Kidney (tissue), 14 donors: ENCODE measurements around the gene CDH12. TPM values are rescaled to one million over a fixed set of nuclear protein-coding genes. Genes with fewer than 3 reads are reported as not detected.

Experiments
- DNase-seq, 5 donors: peaks; one replicate each; pipeline ENCODE4 v3.0.0-alpha.2; 2013 to 2020
- FAIRE-seq: peaks from 2 replicates; lab custom pipeline; 2012; peaks lifted over from hg19 to GRCh38; lab: Jason Lieb, UNC
- H3K27ac ChIP-seq, 2 donors: one replicate each; pipeline ENCODE4 v1.7.0; 2013; ENCODE audit warnings: low read depth in 2 of 2, low read length in 2 of 2, inconsistent platforms in 1 of 2
- H3K27me3 ChIP-seq: one replicate; pipeline ENCODE4 v1.7.1; 2013; ENCODE audit warnings: low read length, inconsistent platforms; ENCODE audit not compliant: control insufficient read depth, insufficient read depth
- H3K36me3 ChIP-seq, 3 donors: one replicate each; pipeline versions ENCODE4 v1.7.0 to v1.7.1; 2013; ENCODE audit warnings: low read length in 3 of 3, control low read depth in 1 of 3, inconsistent platforms in 1 of 3; ENCODE audit not compliant: insufficient read depth in 3 of 3, control insufficient read depth in 2 of 3
- H3K4me1 ChIP-seq, 3 donors: one replicate each; pipeline versions ENCODE4 v1.7.0 to v1.7.1; 2013; ENCODE audit warnings: low read length in 3 of 3, inconsistent platforms in 1 of 3, low read depth in 1 of 3; ENCODE audit not compliant: control insufficient read depth in 2 of 3, insufficient read depth in 2 of 3
- H3K4me3 ChIP-seq, 3 donors: one replicate each; pipeline versions ENCODE4 v1.7.0 to v1.8.1; 2013; ENCODE audit warnings: low read length in 3 of 3, control low read depth in 1 of 3, inconsistent platforms in 1 of 3
- H3K9ac ChIP-seq, 3 donors: one replicate each; pipeline versions ENCODE4 v1.7.0 to v1.7.1; 2013; ENCODE audit warnings: low read length in 3 of 3, control low read depth in 1 of 3, inconsistent platforms in 1 of 3
- H3K9me3 ChIP-seq, 3 donors: one replicate each; pipeline versions ENCODE4 v1.7.0 to v1.7.1; 2013; ENCODE audit warnings: low read length in 3 of 3, control low read depth in 1 of 3, inconsistent platforms in 1 of 3; ENCODE audit not compliant: control insufficient read depth in 2 of 3, insufficient read depth in 1 of 3
- intact Hi-C: fragments of 100-400 bp; cut with DNase I; formaldehyde crosslinking; loops from one replicate; pipeline ENCODE4 v1.11.1; 2022
- polyA plus RNA-seq: library from polyadenylated mRNA; stranded (reverse); fragments of 350-450 nt; fragmentation: Illumina TruSeq; extraction: RNeasy Lipid Tissue Mini Kit (QIAGEN cat#74804); gene quantifications from one replicate; pipeline ENCODE4 v1.2.3, GENCODE V29; 2014; ENCODE audit warnings: low read depth, low replicate concordance; ENCODE audit not compliant: insufficient read depth
- total RNA-seq: library from RNA; stranded (reverse); fragmentation: NEBNext Ultra II Directional; extraction: Animal tissue kit (Norgen Biotek cat#: 25700); gene quantifications from one replicate; pipeline ENCODE4 v1.2.1, GENCODE V29; 2021
- TF ChIP-seq, protein P1 (sequence below): IDR thresholded peaks from 3 replicates; pipeline ENCODE4 v1.5.1; 2012; ENCODE audit warnings: mild to moderate bottlenecking, moderate library complexity, borderline replicate concordance; ENCODE audit not compliant: insufficient read depth; ENCODE audit errors: extremely low read depth
- donor health status: control.
- donor health status: control.
- donor health status: control.
- donor health status: control.
- donor health status: control.
- donor health status: DM: yes; HTN: yes; CAD: no.
- donor health status: Normal renal cell carcinoma (clear cell type).

Gene CDH12
- total and polyA plus RNA-seq, 2 donors from 2014 or later: 0.17 TPM; not detected in 1

- no peak for FAIRE-seq
These were observed 1045.2 kb downstream of the CDH12 start for GRCh38 chr5:21807953-21808352.

GRCh38 chr5:21806943-21807342 is 1046.2 kb downstream of the CDH12 start:
- H3K9me3 ChIP-seq: no peaks in the 10 kb centered on the region
- no peaks in the 10 kb centered on the region for H3K27me3 ChIP-seq
- FAIRE-seq: no peak
- H3K4me3 ChIP-seq: no peak overlapping the region
- DNase-seq: no peak
- H3K36me3 ChIP-seq: no peaks in the 10 kb centered on the region
- no peak overlapping the region for H3K9ac ChIP-seq
- no peak overlapping the region for H3K27ac ChIP-seq
- no peaks in the 10 kb centered on the region for H3K4me1 ChIP-seq
- intact Hi-C loops: no loop called here
- TF ChIP-seq, protein P1, sequence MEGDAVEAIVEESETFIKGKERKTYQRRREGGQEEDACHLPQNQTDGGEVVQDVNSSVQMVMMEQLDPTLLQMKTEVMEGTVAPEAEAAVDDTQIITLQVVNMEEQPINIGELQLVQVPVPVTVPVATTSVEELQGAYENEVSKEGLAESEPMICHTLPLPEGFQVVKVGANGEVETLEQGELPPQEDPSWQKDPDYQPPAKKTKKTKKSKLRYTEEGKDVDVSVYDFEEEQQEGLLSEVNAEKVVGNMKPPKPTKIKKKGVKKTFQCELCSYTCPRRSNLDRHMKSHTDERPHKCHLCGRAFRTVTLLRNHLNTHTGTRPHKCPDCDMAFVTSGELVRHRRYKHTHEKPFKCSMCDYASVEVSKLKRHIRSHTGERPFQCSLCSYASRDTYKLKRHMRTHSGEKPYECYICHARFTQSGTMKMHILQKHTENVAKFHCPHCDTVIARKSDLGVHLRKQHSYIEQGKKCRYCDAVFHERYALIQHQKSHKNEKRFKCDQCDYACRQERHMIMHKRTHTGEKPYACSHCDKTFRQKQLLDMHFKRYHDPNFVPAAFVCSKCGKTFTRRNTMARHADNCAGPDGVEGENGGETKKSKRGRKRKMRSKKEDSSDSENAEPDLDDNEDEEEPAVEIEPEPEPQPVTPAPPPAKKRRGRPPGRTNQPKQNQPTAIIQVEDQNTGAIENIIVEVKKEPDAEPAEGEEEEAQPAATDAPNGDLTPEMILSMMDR: no peak

More at GRCh38 chr5:21807953-21808352, 1045.2 kb downstream of the CDH12 start:
- no peak for DNase-seq
- TF ChIP-seq, protein P1: no peak
- Histone ChIP-seq H3K27ac (no peak overlapping the region), H3K4me3 (no peak overlapping the region), H3K9ac (no peak overlapping the region), H3K36me3 (no peaks in the 10 kb centered on the region), H3K9me3 (no peaks in the 10 kb centered on the region), H3K27me3 (no peaks in the 10 kb centered on the region), H3K4me1 (no peaks in the 10 kb centered on the region)
- intact Hi-C loops: no loop called here

- intact Hi-C loops: no loop called here
- Histone ChIP-seq H3K4me1 (no peaks in the 10 kb centered on the region), H3K9me3 (no peaks in the 10 kb centered on the region), H3K4me3 (no peak overlapping the region), H3K27ac (no peak overlapping the region), H3K9ac (no peak overlapping the region), H3K36me3 (no peaks in the 10 kb centered on the region), H3K27me3 (no peaks in the 10 kb centered on the region)
- TF ChIP-seq, protein P1: no peak
- DNase-seq (no peak), FAIRE-seq (no peak)
These were observed 1046.9 kb downstream of the CDH12 start for GRCh38 chr5:21806271-21806670.
